ENCODE results near the gene UBAP2L.

The UBAP2L gene

GRCh38 chr1:154220071-154220969 is at the start of gene UBAP2L:
Gene UBAP2L (plus strand): TSS chr1:154220955. CDS start chr1:154225124, 4,169 bp downstream.
- DNase-seq (ENCODE audit: low read depth), result peak; percentile 100
- TF ChIP-seq CTCF (IDR thresholded peaks at IDR 0.05; ENCODE audit: insufficient read depth, low read depth, low read length, missing control alignments), result no peak
- peak within 1 kb of the TSS; percentile 93 for H3K4me3 ChIP-seq (ENCODE audit: low read length)

GRCh38 chr1:154171223-154171583 is 49.6 kb upstream of the UBAP2L start:
- TF ChIP-seq CTCF (IDR thresholded peaks at IDR 0.05; ENCODE audit: insufficient read depth, low read depth, low read length, missing control alignments), result no peak
- H3K4me3 ChIP-seq (ENCODE audit: low read length), result no peak overlapping the region
- no peak for DNase-seq (ENCODE audit: low read depth)

- no peak for DNase-seq (ENCODE audit: low read depth)
- no peak overlapping the region for H3K4me3 ChIP-seq (ENCODE audit: low read length)
- TF ChIP-seq CTCF (IDR thresholded peaks at IDR 0.05; ENCODE audit: insufficient read depth, low read depth, low read length, missing control alignments), result no peak
These were observed 48.9 kb upstream of the UBAP2L start for GRCh38 chr1:154171880-154172279.

DNA sequence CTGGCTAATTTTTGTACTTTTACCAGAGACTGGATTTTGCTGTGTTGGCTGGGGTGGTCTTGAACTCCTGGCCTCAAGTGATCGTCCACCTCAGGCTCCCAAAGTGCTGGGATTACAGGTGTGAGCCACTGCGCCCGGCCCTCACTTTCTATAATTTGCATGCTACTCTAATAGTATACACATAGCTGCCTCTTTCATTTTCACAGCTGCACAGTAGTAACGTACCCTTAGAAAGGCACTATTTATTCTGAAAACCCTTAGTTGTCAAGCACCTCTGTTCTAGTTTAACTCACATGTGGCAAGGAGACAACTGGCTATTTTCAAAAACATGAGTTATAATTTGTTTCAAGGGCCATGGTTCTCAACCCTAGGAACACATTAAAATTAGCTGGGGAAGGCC is 46.1 kb upstream of the UBAP2L start:
- no peak for TF ChIP-seq CTCF (IDR thresholded peaks at IDR 0.05; ENCODE audit: insufficient read depth, low read depth, low read length, missing control alignments)
- DNase-seq (ENCODE audit: low read depth), result no peak
- no peak overlapping the region for H3K4me3 ChIP-seq (ENCODE audit: low read length)

DNA sequence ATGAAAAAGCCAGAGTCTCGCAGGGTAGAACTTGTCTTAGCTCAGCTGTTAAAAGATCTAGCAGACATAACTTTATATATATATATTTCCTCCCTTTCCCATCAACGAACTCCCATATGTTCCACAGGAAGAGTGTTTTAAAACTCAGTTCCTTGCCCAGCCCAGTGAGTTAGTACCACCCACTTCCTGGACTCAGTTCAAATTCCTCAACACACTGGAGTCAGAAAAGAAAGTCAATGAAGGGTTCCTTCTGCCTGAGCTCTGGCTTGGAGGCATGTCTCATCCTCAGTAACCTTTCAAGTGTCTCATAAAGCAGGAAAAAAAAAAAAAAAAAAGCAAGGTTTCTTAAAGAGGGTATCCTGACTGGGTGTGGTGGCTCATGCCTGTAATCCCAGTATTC is 44.4 kb upstream of the UBAP2L start:
- no peak for TF ChIP-seq CTCF (IDR thresholded peaks at IDR 0.05; ENCODE audit: insufficient read depth, low read depth, low read length, missing control alignments)
- DNase-seq (ENCODE audit: low read depth), result peak; percentile 54
- H3K4me3 ChIP-seq (ENCODE audit: low read length), result no peak overlapping the region

GRCh38 chr1:154178013-154178412 is 42.7 kb upstream of the UBAP2L start:
- H3K4me3 ChIP-seq (ENCODE audit: low read length), result no peak overlapping the region
- TF ChIP-seq CTCF (IDR thresholded peaks at IDR 0.05; ENCODE audit: insufficient read depth, low read depth, low read length, missing control alignments), result no peak
- no peak for DNase-seq (ENCODE audit: low read depth)
